GM23338 (cell line): ENCODE data around the gene AXIN2.

Experiments used
- CREB1 ChIP-seq: fragments of 250-450 bp; sonication (Bioruptor Pico); IDR thresholded peaks from 2 replicates; pipeline ENCODE4 v1.5.0; 2020; ENCODE audit warnings: low read depth, mild to moderate bottlenecking, moderate library complexity
- EZH2 ChIP-seq: fragments of 200-600 bp; sonication (generic); IDR thresholded peaks from one replicate; pipeline ENCODE4 v1.8.0; 2017; ENCODE audit warnings: antibody characterized with exemption, mild to moderate bottlenecking, low read depth; ENCODE audit not compliant: unreplicated experiment
- EZH2phosphoT487 ChIP-seq: fragments of 200-600 bp; sonication (generic); IDR thresholded peaks from one replicate; pipeline ENCODE4 v1.8.1; 2018; ENCODE audit warnings: antibody characterized with exemption; ENCODE audit not compliant: unreplicated experiment
- JUNB ChIP-seq: IDR thresholded peaks from one replicate; pipeline ENCODE4 v1.6.1; 2016; ENCODE audit warnings: antibody characterized with exemption; ENCODE audit not compliant: unreplicated experiment
- POLR2AphosphoS5 ChIP-seq: IDR thresholded peaks from 2 replicates; pipeline ENCODE4 v1.6.1; 2016; ENCODE audit warnings: antibody characterized with exemption, low read depth
- ZNF331 ChIP-seq: fragments of 250-450 bp; sonication (Bioruptor Pico); IDR thresholded peaks from 2 replicates; pipeline ENCODE4 v1.5.0; 2020; ENCODE audit warnings: low read depth, mild to moderate bottlenecking, moderate library complexity
- TF ChIP-seq, protein P1 (sequence below): IDR thresholded peaks from one replicate; pipeline ENCODE4 v1.6.1; 2018; ENCODE audit warnings: antibody characterized with exemption; ENCODE audit not compliant: unreplicated experiment
- TF ChIP-seq, protein P2 (sequence below), 2 experiments: fragments of 200-600 bp in 1 of 2; sonication (generic) in 1 of 2; conservative IDR thresholded peaks; 2 replicates each; pipeline versions ENCODE4 v1.5.1 to v1.6.1; 2016 to 2017; ENCODE audit warnings: antibody characterized with exemption in 2 of 2, low read depth in 2 of 2, mild to moderate bottlenecking in 2 of 2, moderate library complexity in 1 of 2
- TF ChIP-seq, protein P3 (sequence below): IDR thresholded peaks from 2 replicates; pipeline ENCODE4 v1.6.1; 2016; ENCODE audit warnings: antibody characterized with exemption

DNA sequence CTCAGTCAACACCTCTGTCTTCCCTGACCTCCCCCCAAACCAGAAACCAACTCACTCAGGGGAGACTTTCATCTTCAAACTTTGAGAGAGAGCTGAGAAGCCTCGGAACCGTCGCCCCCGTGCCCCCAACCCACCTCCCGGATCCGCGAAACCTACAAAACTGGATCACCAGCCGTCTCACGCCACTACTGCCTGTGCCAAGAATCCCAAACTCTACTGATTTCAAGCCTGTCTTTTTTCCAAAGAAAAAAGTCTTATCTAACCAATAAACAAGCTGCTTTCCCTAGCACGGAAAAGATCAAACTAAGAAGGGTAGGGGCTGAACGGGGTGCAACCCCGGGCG is 2.0 kb downstream of the AXIN2 start:
- TF ChIP-seq POLR2AphosphoS5 (no peak), EZH2phosphoT487 (no peak), EZH2 (no peak), ZNF331 (no peak), JUNB (no peak), CREB1 (no peak)
- TF ChIP-seq, protein P1, sequence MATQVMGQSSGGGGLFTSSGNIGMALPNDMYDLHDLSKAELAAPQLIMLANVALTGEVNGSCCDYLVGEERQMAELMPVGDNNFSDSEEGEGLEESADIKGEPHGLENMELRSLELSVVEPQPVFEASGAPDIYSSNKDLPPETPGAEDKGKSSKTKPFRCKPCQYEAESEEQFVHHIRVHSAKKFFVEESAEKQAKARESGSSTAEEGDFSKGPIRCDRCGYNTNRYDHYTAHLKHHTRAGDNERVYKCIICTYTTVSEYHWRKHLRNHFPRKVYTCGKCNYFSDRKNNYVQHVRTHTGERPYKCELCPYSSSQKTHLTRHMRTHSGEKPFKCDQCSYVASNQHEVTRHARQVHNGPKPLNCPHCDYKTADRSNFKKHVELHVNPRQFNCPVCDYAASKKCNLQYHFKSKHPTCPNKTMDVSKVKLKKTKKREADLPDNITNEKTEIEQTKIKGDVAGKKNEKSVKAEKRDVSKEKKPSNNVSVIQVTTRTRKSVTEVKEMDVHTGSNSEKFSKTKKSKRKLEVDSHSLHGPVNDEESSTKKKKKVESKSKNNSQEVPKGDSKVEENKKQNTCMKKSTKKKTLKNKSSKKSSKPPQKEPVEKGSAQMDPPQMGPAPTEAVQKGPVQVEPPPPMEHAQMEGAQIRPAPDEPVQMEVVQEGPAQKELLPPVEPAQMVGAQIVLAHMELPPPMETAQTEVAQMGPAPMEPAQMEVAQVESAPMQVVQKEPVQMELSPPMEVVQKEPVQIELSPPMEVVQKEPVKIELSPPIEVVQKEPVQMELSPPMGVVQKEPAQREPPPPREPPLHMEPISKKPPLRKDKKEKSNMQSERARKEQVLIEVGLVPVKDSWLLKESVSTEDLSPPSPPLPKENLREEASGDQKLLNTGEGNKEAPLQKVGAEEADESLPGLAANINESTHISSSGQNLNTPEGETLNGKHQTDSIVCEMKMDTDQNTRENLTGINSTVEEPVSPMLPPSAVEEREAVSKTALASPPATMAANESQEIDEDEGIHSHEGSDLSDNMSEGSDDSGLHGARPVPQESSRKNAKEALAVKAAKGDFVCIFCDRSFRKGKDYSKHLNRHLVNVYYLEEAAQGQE: no peak
- TF ChIP-seq, protein P2, sequence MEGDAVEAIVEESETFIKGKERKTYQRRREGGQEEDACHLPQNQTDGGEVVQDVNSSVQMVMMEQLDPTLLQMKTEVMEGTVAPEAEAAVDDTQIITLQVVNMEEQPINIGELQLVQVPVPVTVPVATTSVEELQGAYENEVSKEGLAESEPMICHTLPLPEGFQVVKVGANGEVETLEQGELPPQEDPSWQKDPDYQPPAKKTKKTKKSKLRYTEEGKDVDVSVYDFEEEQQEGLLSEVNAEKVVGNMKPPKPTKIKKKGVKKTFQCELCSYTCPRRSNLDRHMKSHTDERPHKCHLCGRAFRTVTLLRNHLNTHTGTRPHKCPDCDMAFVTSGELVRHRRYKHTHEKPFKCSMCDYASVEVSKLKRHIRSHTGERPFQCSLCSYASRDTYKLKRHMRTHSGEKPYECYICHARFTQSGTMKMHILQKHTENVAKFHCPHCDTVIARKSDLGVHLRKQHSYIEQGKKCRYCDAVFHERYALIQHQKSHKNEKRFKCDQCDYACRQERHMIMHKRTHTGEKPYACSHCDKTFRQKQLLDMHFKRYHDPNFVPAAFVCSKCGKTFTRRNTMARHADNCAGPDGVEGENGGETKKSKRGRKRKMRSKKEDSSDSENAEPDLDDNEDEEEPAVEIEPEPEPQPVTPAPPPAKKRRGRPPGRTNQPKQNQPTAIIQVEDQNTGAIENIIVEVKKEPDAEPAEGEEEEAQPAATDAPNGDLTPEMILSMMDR (conservative IDR thresholded peaks at IDR 0.05; ENCODE audit: low read depth in 2 of 2): no peak
- TF ChIP-seq, protein P3, sequence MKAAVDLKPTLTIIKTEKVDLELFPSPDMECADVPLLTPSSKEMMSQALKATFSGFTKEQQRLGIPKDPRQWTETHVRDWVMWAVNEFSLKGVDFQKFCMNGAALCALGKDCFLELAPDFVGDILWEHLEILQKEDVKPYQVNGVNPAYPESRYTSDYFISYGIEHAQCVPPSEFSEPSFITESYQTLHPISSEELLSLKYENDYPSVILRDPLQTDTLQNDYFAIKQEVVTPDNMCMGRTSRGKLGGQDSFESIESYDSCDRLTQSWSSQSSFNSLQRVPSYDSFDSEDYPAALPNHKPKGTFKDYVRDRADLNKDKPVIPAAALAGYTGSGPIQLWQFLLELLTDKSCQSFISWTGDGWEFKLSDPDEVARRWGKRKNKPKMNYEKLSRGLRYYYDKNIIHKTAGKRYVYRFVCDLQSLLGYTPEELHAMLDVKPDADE: no peak
